HG03457 (cell line): Measurements from ENCODE around the gene ITPRIP.

Experiments
- ATAC-seq: cut with Tn5 transposase; IDR thresholded peaks from one replicate; pipeline ENCODE4 v1.9.1; 2021; ENCODE audit warnings: moderate number of reproducible peaks; ENCODE audit not compliant: unreplicated experiment

Gene ITPRIP

GRCh38 chr10:104326991-104327610 is 11.2 kb downstream of the ITPRIP start:
- ATAC-seq, result no peak

GRCh38 chr10:104325436-104326435 is 12.5 kb downstream of the ITPRIP start:
- no peak for ATAC-seq

GRCh38 chr10:104324931-104325330 is 13.3 kb downstream of the ITPRIP start:
- ATAC-seq, result no peak

- ATAC-seq, result no peak
These were observed 14.0 kb downstream of the ITPRIP start for GRCh38 chr10:104324221-104324686.

DNA sequence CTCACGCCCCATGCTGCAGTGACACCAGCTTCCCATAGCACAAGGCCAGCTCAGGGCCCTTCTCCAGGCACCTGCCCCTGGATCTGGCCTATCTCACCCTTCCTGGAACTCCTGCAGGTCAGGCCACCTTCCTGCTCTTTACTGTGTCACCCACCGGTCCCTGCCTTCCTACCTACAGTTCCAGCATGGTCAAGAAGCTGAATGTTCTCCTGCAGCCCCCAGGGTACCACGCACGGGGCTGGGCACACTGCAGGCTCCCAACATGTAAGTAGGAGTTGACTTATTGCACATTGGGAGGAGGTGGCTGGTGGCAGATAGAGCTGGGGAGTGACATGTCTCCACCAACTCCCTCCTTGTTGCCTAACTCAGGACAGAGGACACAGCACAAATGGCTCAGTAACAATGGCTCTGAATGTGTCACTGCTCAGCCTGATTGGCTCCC is 14.5 kb downstream of the ITPRIP start:
- ATAC-seq, result no peak

- no peak for ATAC-seq
These were observed 15.2 kb downstream of the ITPRIP start for GRCh38 chr10:104323085-104323484.

DNA sequence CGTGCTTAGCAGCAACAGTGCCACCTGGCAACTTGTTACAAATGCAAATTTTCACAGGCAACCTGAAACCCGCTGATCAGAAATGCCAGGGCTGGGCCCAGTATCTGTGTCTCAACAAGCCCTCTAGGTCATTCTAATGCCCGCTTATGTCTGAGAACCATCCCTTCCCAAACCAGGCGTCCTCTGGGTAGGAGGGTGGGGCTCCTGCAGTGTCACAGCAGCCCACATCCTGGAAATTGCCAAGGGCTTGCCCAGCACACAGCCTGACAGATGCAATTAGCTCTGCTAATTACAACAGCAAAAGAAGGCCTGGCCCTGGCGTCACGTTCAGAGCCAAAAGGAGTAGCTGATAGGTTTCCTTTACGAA is 15.9 kb downstream of the ITPRIP start:
- ATAC-seq, result no peak

DNA sequence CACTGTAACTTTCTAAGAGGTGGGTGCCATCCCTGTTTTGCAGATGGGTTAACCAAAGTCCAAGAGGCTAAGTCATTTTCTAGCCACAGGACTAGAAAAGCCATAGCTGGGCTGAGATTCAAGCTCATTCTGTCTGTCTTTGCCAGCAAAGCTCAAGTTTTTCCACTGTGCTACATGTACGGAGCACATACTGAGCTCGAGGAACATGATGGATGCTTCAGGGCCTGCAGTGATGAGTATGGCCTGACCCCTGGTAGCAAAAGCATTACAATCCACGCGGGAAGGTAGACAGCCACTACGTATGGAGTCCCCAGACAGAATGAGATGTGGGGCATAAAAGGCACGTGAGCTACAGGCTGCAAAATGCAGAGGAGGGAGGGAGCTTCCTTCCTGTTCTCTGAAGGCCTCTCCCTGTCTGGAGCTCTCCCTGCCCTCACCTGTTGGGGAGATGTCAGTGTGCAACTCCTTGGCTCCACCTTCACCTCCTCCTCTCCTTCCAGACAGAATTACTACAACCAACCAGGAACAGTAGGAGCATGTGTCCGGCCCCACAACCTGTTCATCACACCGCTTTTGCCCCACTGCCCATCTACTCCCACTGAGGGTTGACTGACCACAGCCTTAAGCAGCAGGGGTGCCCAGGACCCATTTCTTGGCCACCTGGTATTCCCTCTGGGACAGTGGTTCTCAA is 16.4 kb downstream of the ITPRIP start:
- no peak for ATAC-seq

GRCh38 chr10:104321226-104321625 is 17.0 kb downstream of the ITPRIP start:
- no peak for ATAC-seq

DNA sequence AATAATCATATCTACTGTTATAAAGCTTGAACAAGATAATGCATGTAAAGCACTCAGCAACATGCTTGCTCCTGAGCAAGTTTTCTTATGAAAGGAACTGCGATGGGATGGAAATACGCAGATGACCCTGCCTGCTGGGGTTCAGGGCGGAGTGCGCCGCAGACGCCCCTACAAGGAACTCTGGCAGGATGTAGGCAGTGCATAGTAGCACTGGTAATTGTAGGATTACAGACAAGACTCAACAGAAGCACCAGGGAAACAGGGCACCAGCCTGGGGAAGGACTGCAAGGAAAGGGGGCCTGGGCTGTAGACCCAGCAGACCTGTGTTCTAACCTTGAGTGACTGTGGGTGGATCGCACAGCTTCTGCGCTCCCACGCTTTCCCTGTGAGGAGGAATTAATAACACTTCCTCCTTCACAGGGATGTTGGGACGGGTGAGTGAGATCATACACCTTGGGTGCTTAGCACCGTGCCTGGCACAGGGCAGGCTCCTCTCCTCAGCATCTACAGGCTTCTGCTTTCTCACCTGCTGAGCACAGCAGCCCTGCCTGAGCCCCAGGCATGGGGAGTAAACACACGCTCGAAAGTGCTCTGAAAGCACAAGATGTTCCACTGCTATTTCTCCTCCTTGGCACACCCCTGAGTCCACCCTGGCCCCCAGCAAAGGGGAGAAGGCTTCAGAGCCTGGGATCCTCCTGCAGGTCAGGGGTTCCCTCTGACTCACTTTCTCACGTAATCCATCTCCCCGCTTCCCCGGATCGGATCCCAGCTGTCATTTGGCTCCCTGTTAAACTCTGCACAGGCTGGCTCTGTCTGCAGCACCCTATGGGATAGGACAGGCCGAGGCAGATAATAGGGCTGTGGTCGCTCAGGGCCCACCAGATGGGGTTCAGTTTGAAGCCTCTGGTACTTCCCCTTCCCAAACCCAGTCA is 19.2 kb downstream of the ITPRIP start:
- no peak for ATAC-seq

- ATAC-seq, result no peak
These were observed 19.9 kb downstream of the ITPRIP start for GRCh38 chr10:104318326-104318725.

DNA sequence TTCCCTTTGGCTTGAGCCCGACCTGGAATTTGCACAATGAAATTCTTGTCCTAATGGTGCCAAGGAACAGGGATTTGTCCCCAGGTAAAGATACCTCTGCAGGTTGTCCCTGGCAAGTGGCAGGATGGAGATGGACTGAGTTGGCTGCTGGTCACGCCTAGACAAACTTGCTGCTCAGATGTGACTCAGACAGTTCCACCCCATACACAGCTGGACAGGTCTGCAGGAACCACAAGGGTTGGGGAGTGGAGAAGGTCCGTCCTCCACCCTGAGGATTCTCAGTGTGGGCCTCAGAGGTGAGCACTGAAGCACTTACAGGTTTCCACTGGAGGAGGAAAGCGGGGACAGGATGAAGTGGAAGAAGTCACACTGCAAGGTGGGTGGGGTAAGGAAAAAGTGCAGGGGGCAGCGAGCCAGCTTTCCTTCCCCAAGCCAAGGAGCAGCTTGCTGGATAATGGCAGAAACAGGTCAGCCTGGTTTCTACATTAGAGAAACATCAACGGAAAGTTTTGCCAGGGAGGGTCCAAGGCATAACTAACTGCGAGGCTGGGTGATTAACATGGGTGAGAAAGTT is 20.5 kb downstream of the ITPRIP start:
- ATAC-seq, result no peak

DNA sequence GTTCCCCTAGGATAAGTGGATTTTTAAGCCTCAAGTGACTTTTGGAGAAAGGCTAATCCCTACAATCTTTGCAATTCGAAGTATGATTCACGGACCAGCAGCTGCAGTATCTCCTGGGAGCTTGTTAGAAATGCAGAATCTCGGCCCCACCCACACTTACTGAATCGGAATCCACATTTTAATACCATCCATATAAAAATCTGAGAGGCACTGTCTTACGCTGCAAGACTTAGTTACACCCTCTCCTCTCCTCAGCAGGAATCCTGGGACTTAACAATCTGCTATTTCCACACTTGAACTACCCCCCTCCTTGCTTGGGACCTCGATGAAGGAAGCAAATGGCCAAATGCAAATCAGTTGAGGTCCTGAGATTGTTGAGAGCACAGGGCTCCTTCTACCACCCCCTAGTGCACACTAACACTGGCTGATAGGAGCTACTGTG is 21.0 kb downstream of the ITPRIP start:
- ATAC-seq, result no peak

DNA sequence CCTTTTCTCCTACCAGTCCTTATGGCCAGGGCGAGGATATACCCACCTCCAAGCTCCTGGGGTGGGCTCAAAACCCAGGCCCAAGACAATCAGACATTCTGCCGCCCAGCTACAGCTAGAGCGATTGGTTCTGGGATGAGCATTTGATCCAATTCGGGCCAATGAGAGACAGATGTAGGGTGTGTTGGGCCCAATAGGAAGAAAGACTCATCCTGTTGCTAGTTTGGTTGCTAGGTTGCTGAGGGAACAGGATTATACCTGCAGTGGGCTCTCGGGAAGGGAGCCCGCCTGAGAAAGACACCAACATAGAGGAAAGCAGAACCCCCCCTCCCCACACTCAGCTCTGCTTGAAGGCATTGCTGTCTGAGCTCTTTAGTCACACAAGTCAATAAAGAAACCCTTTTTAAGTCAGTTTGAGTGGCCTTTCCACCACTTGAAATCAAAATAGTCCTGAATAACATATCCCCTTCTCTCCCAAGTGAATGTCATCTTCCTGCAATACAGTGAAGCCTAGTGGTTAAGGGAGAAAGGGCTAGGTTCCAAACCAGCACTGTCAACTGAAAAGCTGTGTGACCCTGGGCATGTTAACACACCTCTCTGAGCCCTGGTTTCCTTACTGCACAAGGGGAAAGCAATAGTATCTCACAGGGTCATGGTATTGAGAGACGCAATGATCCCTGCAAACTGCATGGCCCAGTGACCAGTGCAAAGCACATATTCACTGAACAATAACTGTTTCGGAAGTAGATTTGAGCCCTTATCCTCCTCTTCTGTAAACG is 21.8 kb downstream of the ITPRIP start:
- no peak for ATAC-seq

- ATAC-seq, result no peak
These were observed 22.8 kb downstream of the ITPRIP start for GRCh38 chr10:104315486-104315921.

DNA sequence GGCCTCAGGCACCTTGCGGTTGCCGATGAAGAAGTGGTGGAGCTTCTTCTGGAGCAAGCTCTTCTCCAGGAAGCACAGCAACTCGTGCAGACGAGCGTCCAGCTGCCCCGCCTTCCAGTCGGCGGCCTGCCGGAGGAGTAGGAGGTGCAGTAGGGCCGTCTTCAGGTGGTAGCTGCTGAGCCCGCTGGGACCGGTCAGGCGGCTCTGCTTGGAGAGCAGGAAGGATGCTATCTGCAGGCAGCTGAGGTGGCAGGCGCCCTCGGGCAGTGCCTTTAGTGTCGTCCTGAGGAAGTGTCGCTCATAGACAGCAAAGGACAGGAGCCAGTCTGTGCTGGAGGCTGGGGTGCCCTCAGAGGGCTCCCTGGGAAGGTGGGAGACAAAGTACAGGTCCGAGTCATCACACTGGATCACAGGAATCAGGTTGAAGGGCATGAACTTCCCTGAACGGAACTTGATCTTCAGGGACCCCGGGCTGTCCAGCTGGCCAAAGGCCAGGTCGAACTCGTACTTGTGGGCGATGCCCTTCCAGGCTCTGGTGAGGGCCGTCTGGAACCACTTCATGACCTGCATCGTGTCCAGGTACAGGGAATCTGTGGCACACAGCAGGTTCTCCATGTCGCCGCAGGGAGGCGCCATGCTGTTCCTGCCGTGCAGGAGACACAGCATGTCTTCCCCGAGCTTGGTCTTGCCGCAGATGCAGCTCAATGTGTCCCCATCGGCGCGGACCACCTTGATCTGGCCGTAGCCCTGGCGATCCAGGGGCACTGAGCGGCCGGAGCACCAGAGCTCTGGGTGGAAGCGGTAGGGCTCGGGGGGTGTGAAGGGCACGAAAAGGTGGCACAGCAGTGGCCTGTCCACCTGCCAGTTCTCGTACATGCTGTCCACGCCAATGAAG is 23.4 kb downstream of the ITPRIP start:
- ATAC-seq, result no peak

DNA sequence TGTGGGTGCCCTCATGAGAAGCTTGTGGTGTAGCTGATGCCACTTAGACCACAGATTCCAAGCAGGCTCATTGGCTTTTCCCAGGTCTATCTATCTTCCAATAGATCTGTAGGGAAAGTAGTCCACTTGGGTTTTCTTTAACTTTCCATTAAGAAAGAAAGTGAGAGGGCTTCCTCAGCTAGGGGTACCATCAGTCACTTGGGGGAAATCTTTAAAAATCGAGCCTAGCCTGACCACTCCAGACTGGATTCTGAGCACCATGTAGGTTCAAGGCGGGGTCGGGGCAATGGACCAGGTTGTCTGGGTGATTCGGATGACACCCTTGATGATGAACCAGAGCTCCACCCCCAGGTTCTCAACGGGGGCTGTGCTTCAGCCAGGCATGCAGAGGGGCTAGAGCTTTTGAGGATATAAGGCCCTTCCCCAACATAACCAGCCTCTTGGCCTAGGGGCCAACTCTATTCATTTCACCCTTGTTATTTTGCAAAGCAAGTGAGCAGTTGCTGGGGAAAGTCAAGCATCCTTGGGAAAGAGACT is 27.0 kb downstream of the ITPRIP start:
- no peak for ATAC-seq
